ENCODE results near the gene ITPRID2.
"Not testable (repeated sequence)": the region's sequence is repeated elsewhere in the genome, so short reads cannot be mapped to it uniquely, and the experiment has no call there.

ITPRID2 gene

DNA sequence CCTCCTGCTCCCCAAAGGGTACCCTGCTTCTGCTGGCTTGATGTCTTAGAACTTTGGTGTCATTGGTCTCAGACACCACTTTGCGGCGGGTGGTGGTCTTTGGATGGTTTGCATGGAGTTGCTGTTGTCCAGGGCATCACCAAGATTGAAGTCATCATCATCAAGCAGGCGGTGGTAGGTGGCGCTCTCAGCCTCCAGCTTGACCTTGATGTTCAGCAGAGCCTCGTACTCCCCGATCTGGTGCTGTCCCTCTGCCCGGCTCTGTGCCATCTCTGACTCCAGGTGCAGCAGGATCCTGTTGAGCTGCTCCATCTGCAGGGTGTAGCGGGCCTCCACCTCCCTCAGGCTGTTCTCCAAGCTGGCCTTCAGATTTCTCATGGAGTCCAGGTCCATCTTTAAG is 69.6 kb downstream of the ITPRID2 start:
- ATAC-seq: not testable (repeated sequence)

DNA sequence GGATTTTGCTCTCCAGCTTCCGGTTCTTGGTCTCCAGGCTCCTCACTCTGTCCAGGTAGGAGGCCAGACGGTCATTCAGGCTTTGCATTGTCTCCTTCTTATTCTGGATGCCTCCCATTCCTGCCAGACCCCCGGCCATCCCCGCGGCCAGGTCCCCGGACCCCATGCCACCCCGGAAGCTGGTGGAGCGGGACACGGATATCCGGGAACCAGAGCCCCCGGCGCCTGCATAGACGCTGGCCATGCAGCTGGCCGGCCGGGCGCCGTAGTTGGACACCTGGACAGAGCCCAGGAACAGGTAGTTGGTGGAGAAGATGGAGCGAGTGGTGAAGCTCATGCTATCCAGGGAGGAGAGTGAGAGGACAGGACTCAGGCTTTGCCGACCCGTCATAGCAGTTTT is 70.6 kb downstream of the ITPRID2 start:
- no peak for ATAC-seq

DNA sequence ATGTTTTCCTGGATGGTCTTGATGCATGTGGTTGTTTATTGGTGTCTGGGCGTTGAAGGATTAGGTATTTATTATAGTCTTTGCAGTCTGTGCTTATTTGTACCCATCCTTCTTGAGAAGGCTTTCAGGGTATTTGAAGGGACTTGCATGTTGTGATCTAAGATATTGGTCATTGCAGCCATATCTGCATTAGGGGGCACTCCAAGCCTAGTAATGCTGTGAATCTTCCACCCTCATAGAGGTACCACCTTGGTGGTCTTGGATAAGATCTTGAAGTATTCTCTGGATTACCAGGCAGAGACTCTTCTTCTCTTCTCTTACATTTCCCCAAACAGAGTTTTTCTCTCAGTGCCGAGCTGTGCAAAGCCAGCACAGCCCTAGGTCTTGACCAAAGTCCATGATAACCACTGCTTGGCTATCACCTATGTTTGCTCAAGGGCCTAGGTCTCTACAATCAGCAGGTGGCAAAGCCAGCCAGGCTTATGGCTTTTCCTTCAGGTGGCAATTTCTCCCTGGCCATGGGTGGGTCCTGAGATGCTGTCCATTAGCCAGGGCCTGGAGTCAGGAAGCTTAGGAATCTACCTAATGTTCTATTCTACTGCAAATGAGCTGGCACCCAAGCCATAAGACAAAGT is 78.7 kb downstream of the ITPRID2 start:
- ATAC-seq: no peak

DNA sequence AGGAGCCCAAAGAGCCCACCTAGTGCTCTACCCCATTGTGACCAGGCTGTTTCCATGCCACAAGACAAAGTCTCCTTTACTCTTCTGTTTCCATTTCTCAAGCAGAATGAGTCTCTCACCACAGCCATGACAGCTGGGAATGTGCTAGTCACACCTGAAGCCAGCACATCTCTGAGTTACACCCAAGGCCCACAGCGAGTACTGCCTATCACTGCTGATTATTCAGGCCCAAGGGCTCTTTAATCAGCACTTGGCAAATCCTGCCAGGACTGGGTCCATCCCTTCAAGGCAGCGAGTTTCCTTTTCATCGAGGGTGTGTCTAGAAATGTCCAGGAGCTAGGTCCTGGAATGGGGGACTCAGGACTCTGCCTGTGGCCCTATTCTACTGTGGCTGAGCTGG is 79.5 kb downstream of the ITPRID2 start:
- no peak for ATAC-seq

DNA sequence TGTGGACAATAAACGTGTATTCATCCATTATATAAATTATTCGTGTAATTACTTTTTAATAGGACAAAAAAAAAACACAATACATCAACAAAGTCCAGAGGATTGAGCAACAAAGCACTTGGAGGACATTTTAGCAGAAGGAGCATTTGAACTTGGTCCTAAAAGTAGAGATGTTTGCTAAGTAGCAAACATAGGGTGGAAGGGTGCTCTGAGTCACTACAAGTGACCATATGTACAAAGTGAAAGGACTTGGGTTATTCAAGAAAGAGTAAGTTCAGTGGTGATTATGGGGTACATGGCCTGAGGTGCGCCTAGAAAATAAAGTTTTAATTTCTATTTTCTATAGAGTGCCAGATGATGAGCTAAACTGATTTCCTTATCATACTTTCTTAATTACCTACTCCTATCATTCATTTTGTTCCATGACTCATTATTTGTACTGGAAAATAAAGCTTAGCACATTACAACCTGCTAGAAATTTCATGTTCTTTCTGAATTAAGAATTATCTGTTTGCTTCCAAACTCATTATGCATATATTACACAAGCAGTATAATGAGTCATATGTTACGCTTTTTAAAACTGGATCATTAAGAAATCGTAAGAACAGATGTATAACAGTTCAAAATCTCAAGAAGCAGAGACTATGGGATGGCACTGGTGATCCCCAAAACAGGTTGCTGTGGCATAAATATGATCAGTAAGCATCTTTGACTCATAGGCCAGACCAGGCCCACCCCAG is 81.1 kb downstream of the ITPRID2 start:
- no peak for ATAC-seq

DNA sequence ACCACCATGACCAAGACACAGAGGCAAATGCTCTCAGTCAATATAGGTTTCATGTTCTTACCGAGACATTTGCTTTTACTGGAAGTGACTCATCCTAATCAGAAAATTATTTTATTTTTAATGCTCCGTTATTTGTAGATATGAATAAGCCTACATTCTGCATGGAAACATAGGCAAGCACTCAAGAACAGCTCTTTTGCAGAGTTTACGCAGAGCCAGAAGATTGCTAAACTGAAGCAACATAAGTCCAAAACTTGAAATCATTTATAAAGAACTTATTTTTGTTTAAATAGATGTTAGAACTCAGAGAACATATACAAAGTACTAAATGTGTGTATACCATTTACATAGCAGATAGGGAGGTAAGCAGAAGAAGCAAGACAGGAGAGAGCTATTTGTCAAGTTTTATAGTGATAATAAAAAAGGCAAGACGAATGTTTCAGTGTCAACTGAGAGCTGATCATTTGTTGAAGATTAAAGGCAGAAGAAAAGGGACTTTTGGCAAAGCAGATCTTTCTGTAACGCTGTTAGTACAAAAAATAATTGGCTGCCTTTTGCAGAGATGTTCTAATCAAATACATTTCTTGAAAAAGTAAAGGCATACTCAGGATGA is 81.7 kb downstream of the ITPRID2 start:
- no peak for ATAC-seq

DNA sequence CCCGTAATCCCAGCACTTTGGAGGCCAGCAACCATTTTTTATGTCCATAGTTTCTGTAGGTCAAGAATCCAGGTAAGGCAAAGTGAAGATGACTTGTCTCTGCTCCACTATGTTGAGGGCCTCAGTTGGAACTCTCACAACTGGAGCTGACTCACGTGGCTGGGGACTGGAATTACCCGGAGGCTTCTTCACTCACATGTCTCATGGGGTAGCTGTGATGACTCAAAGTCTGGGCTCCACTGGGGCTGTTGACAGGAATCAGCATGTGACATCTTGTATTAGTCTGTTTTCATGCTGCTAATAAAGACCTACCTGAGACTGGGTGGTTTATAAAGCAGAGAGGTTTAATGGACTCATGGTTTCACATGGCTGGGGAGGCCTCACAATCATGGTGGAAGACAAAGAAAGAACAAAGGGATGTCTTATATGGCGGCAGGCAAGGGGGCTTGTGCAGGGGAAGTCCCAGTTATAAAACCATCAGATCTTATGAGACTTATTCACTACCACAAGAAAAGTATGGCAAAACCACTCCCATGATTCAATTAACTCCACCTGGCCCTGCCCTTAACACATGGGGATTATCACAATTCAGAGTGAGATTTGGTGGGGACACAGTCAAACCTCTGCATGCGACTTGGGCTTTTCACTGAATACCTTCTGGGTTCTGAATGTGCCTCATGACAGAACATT is 86.3 kb downstream of the ITPRID2 start:
- peak; percentile 75 to 76 for ATAC-seq

DNA sequence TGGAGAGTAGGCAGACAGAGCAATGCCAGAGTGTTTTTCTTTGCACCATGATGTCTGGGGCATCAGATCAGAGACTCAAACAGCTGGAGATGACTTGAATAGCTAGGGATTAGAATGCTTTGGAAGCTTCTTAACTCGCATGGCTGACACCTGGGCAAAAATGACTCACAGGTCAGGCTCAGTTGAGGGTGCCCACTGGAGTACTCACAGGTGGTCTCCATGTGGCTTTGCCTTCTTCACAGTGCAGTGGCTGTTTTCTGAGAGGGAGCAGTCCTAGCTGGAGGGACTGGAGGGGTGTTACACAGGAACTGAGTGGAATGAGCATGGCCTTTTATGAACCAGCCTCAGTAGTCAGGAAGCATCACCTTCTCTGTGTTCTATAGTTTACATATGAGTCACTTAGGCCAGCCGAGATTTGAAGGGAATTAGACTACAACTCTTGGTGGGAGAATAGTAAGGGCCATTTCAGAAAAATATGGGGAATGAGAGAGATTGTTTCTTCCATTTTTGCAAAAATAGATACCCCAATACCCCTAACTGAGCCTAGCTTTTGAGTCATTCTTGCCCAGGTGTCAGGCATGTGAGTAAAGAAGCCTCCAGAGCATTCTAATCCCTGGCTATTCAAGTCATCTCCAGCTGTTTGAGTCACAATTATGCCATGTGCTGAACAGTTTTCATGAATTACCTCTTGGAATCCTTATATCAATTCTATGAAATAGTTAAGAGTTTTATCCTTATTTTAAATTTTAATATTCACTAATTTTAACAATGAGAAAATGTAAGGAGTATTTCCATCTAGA is 87.0 kb downstream of the ITPRID2 start:
- ATAC-seq: no peak

Measured in activated CD4-positive, CD25-positive, alpha-beta regulatory T cell treated with anti-CD3 and anti-CD28 coated beads, Interleukin-2, amount 50 U/mL, for 24 hours (primary cell).